ENCODE data around the gene FAM234A.

The FAM234A gene

GRCh38 chr16:301950-302349, 67.3 kb downstream of the FAM234A start:
- Histone ChIP-seq H3K79me2 (ENCODE audit: insufficient read depth, low read depth) (no peaks in the 10 kb centered on the region), H2AFZ (ENCODE audit: low read depth) (no peak overlapping the region), H3K27ac (no peak overlapping the region), H4K20me1 (ENCODE audit: insufficient read depth) (no peaks in the 10 kb centered on the region), H3K4me3 (IDR thresholded peaks at IDR 0.05; ENCODE audit: insufficient read depth, low read depth, low read length) (no peak overlapping the region), H3K36me3 (ENCODE audit: insufficient read depth) (no peaks in the 10 kb centered on the region), H3K4me1 (ENCODE audit: low read depth, poor library complexity, severe bottlenecking) (peaks cover 14% of the 10 kb centered on the region), H3K9ac (no peak overlapping the region), H3K4me2 (no peak overlapping the region), H3K27me3 (ENCODE audit: insufficient read depth, low read depth) (no peaks in the 10 kb centered on the region)
- no peak for TF ChIP-seq CTCF (conservative IDR thresholded peaks at IDR 0.05; ENCODE audit: low read depth, low read length)

- Histone ChIP-seq H3K36me3 (ENCODE audit: insufficient read depth) (no peaks in the 10 kb centered on the region), H3K27me3 (ENCODE audit: insufficient read depth, low read depth) (no peaks in the 10 kb centered on the region), H3K4me2 (no peak overlapping the region), H2AFZ (ENCODE audit: low read depth) (no peak overlapping the region), H3K9ac (no peak overlapping the region), H4K20me1 (ENCODE audit: insufficient read depth) (no peaks in the 10 kb centered on the region), H3K4me3 (IDR thresholded peaks at IDR 0.05; ENCODE audit: insufficient read depth, low read depth, low read length) (no peak overlapping the region), H3K27ac (no peak overlapping the region), H3K79me2 (ENCODE audit: insufficient read depth, low read depth) (no peaks in the 10 kb centered on the region), H3K4me1 (ENCODE audit: low read depth, poor library complexity, severe bottlenecking) (peaks cover 33% of the 10 kb centered on the region)
- TF ChIP-seq CTCF (conservative IDR thresholded peaks at IDR 0.05; ENCODE audit: low read depth, low read length), result no peak
These were observed 69.3 kb downstream of the FAM234A start for GRCh38 chr16:303760-304505.

GRCh38 chr16:305916-306626, 71.5 kb downstream of the FAM234A start:
- Histone ChIP-seq H4K20me1 (ENCODE audit: insufficient read depth) (no peaks in the 10 kb centered on the region), H3K4me1 (ENCODE audit: low read depth, poor library complexity, severe bottlenecking) (peaks cover 40% of the 10 kb centered on the region), H3K4me2 (peak overlapping the region; percentile 70), H2AFZ (ENCODE audit: low read depth) (no peak overlapping the region), H3K36me3 (ENCODE audit: insufficient read depth) (no peaks in the 10 kb centered on the region; the same call in 1 of the 2 replicates), H3K27ac (peak overlapping the region; percentile 87), H3K4me3 (IDR thresholded peaks at IDR 0.05; ENCODE audit: insufficient read depth, low read depth, low read length) (no peak overlapping the region), H3K79me2 (ENCODE audit: insufficient read depth, low read depth) (no peaks in the 10 kb centered on the region), H3K27me3 (ENCODE audit: insufficient read depth, low read depth) (no peaks in the 10 kb centered on the region), H3K9ac (peak overlapping the region; percentile 58; the same call in 1 of the 2 replicates)
- no peak for TF ChIP-seq CTCF (conservative IDR thresholded peaks at IDR 0.05; ENCODE audit: low read depth, low read length)

GRCh38 chr16:306911-307370, 72.3 kb downstream of the FAM234A start:
- Histone ChIP-seq H3K36me3 (ENCODE audit: insufficient read depth) (no peaks in the 10 kb centered on the region; the same call in 1 of the 2 replicates), H2AFZ (ENCODE audit: low read depth) (peak overlapping the region; percentile 20), H4K20me1 (ENCODE audit: insufficient read depth) (no peaks in the 10 kb centered on the region), H3K4me2 (peak overlapping the region; percentile 70), H3K9ac (peak overlapping the region; percentile 58), H3K4me3 (IDR thresholded peaks at IDR 0.05; ENCODE audit: insufficient read depth, low read depth, low read length) (no peak overlapping the region), H3K27me3 (ENCODE audit: insufficient read depth, low read depth) (no peaks in the 10 kb centered on the region), H3K27ac (peak overlapping the region; percentile 87), H3K79me2 (ENCODE audit: insufficient read depth, low read depth) (no peaks in the 10 kb centered on the region), H3K4me1 (ENCODE audit: low read depth, poor library complexity, severe bottlenecking) (peaks cover 40% of the 10 kb centered on the region)
- no peak for TF ChIP-seq CTCF (conservative IDR thresholded peaks at IDR 0.05; ENCODE audit: low read depth, low read length)

Measured in KMS-11 (cell line).